Parathyroid adenoma (tissue), 2 donors: ENCODE data around the gene KIF13A.

Source experiments
- H2AFZ ChIP-seq: fragments of 300-600 bp; sonication (generic); one replicate; pipeline ENCODE4 v1.7.0; 2017; ENCODE audit warnings: antibody characterized with exemption, mild to moderate bottlenecking
- H3K27ac ChIP-seq: fragments of 300-600 bp; sonication (generic); one replicate; pipeline ENCODE4 v1.7.0; 2017
- H3K27me3 ChIP-seq: fragments of 300-600 bp; sonication (generic); one replicate; pipeline ENCODE4 v1.7.0; 2017; ENCODE audit warnings: low read length; ENCODE audit not compliant: control insufficient read depth, insufficient read depth
- H3K36me3 ChIP-seq: fragments of 300-600 bp; sonication (generic); one replicate; pipeline ENCODE4 v1.7.0; 2017; ENCODE audit warnings: low read length; ENCODE audit not compliant: control insufficient read depth, insufficient read depth
- H3K4me1 ChIP-seq: fragments of 300-600 bp; sonication (generic); one replicate; pipeline ENCODE4 v1.7.0; 2017; ENCODE audit warnings: control low read depth
- H3K4me2 ChIP-seq: fragments of 300-600 bp; sonication (generic); one replicate; pipeline ENCODE4 v1.7.0; 2017; ENCODE audit warnings: low read length
- H3K4me3 ChIP-seq: fragments of 300-600 bp; sonication (generic); one replicate; pipeline ENCODE4 v1.7.0; 2017; ENCODE audit warnings: low read depth, low read length
- H3K79me2 ChIP-seq: fragments of 300-600 bp; sonication (generic); one replicate; pipeline ENCODE4 v1.7.0; 2017; ENCODE audit warnings: control low read depth
- H3K9ac ChIP-seq: fragments of 300-600 bp; sonication (generic); one replicate; pipeline ENCODE4 v1.7.0; 2017; ENCODE audit warnings: mild to moderate bottlenecking
- H3K9me3 ChIP-seq: fragments of 300-600 bp; sonication (generic); one replicate; pipeline ENCODE4 v1.7.0; 2017; ENCODE audit warnings: low read length; ENCODE audit not compliant: control insufficient read depth
- TF ChIP-seq, protein P1 (sequence below): fragments of 300-600 bp; sonication (generic); IDR thresholded peaks from one replicate; pipeline ENCODE4 v1.7.0; 2017; ENCODE audit warnings: antibody characterized with exemption, mild to moderate bottlenecking
- donor health status: primary hyperparathyroidism.

KIF13A gene

GRCh38 chr6:17974570-17975368, 12.7 kb downstream of the KIF13A start:
- Histone ChIP-seq H2AFZ (no peak overlapping the region), H3K4me1 (peaks cover 7% of the 10 kb centered on the region), H3K27ac (no peak overlapping the region), H3K9ac (no peak overlapping the region), H3K79me2 (peaks cover 20% of the 10 kb centered on the region), H3K9me3 (no peaks in the 10 kb centered on the region), H3K27me3 (no peaks in the 10 kb centered on the region), H3K4me3 (no peak overlapping the region), H3K4me2 (no peak overlapping the region), H3K36me3 (no peaks in the 10 kb centered on the region)
- TF ChIP-seq, protein P1, sequence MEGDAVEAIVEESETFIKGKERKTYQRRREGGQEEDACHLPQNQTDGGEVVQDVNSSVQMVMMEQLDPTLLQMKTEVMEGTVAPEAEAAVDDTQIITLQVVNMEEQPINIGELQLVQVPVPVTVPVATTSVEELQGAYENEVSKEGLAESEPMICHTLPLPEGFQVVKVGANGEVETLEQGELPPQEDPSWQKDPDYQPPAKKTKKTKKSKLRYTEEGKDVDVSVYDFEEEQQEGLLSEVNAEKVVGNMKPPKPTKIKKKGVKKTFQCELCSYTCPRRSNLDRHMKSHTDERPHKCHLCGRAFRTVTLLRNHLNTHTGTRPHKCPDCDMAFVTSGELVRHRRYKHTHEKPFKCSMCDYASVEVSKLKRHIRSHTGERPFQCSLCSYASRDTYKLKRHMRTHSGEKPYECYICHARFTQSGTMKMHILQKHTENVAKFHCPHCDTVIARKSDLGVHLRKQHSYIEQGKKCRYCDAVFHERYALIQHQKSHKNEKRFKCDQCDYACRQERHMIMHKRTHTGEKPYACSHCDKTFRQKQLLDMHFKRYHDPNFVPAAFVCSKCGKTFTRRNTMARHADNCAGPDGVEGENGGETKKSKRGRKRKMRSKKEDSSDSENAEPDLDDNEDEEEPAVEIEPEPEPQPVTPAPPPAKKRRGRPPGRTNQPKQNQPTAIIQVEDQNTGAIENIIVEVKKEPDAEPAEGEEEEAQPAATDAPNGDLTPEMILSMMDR = no peak

GRCh38 chr6:17972978-17973622, 14.3 kb downstream of the KIF13A start:
- Histone ChIP-seq H3K36me3 (no peaks in the 10 kb centered on the region), H3K27me3 (no peaks in the 10 kb centered on the region), H3K27ac (no peak overlapping the region), H3K9ac (no peak overlapping the region), H3K4me2 (no peak overlapping the region), H3K79me2 (peaks cover 13% of the 10 kb centered on the region), H3K9me3 (no peaks in the 10 kb centered on the region), H3K4me1 (peaks cover 7% of the 10 kb centered on the region), H2AFZ (no peak overlapping the region), H3K4me3 (no peak overlapping the region)
- TF ChIP-seq, protein P1 = no peak

DNA sequence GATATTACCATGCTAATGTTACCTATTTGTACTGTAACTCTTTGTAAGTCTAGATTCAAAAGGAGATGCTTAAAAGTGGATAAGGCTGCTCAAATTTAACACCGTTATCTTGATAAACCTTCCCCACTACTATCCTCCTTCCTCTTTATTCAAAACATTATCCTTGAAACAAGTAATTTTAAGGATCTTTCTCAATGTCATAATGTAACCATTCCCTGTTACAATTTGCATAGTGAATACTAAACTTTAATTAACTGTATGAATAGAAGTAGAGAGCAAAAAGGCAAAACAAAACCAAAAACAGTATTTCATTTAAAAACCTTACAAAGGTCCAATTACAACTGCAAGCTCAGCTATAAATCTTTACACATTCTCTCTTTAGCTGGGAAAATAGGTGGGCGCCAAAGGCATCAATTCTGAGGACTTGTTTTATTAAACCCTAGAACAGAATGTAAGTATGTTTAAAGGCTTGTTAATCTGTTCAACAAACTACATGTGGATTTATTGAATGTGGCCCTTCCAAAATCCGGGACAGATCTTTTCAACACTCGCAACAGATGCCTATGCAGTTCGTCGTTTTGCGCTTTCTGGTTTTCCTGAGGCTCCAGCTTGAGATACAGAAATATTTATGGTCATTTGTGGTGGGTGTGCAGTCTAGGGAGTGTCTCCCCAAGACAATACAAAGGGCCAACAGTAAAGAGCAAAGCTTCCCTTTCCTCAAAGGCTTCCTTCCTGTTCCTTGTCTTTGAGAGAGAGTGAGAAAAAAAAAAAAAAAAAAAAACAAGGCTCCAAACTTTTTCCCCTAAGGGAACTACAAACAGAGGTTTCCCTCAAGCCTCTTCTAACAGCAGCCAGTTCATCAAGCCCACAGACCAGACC, 15.1 kb downstream of the KIF13A start:
- Histone ChIP-seq H3K4me1 (peaks cover 7% of the 10 kb centered on the region), H3K4me3 (no peak overlapping the region), H3K79me2 (peaks cover 13% of the 10 kb centered on the region), H2AFZ (no peak overlapping the region), H3K4me2 (no peak overlapping the region), H3K36me3 (no peaks in the 10 kb centered on the region), H3K9ac (no peak overlapping the region), H3K27me3 (no peaks in the 10 kb centered on the region), H3K9me3 (no peaks in the 10 kb centered on the region), H3K27ac (no peak overlapping the region)
- TF ChIP-seq, protein P1 = no peak

DNA sequence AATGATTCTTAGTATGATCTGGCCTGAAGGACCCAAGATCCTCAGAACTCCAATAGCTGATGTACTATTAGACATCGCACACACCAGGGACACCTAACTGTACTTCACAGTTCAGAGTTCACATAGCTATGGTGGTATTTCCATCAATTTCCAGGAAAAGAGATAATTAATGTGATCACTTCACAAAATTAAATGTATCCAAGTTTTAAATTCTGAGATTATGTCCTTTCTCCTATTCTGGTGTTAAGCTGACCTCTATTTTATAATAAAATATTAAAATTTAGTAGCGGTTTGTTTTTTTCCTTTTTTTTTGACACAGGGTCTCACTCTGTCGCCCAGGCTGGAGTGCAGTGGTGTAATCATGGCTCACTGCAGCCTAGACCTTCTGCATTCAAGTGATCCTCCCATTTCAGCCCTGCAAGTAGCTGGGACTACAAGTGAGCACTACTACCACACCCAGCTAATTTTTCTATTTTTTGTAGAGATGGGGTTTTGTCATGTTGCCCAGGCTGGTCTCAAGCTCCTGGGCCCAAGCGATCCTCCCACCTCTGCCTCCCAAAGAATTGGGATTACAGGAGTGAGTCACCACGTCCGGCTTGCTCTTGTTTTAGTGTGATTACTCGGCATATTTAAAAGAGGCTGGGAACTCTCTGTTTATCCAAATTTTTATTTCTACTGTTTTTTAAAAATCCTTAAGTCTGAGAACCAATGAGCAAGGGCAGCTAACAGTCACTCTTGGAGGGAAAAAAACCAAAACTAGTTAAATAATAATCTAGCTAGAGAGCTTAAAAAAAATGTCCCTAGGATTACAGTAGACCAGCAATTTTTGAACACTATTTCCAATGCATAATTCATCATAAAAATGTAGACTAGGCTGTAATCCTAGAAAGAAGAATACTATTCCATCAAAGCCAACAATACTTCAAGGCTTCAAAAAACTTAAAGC, 16.0 kb downstream of the KIF13A start:
- H3K4me1 ChIP-seq = peaks cover 7% of the 10 kb centered on the region
- H3K27me3 ChIP-seq = no peaks in the 10 kb centered on the region
- H3K4me2 ChIP-seq = no peak overlapping the region
- no peak overlapping the region for H3K27ac ChIP-seq
- H2AFZ ChIP-seq = no peak overlapping the region
- H3K36me3 ChIP-seq = no peaks in the 10 kb centered on the region
- no peak overlapping the region for H3K4me3 ChIP-seq
- H3K9ac ChIP-seq = no peak overlapping the region
- H3K79me2 ChIP-seq = peaks cover 13% of the 10 kb centered on the region
- H3K9me3 ChIP-seq = no peaks in the 10 kb centered on the region
- TF ChIP-seq, protein P1 = no peak
